Measurements from ENCODE around the gene ARSI. TPM values are rescaled to one million over a fixed set of nuclear protein-coding genes. Genes with fewer than 3 reads are reported as not detected.

The ARSI gene
- total RNA-seq, 1 donor from 2014 or later, result not detected

- H3K9me3 Mint-ChIP-seq, result no peaks in the 10 kb centered on the region
- H3K4me1 Mint-ChIP-seq, result no peaks in the 10 kb centered on the region
- DNase-seq, result no peak
- H3K27ac Mint-ChIP-seq, result no peak overlapping the region
- intact Hi-C loops (cut with micrococcal nuclease), result no loop called here
- H3K27me3 Mint-ChIP-seq, result peaks cover 11% of the 10 kb centered on the region
- H3K36me3 Mint-ChIP-seq (ENCODE audit: low read depth), result no peaks in the 10 kb centered on the region
- ChIA-PET POLR2A (no interaction called here), CTCF (no interaction called here)
- no peak for ATAC-seq (ENCODE audit: low read depth)
- no peak overlapping the region for H3K4me3 Mint-ChIP-seq
- no peak for TF ChIP-seq CTCF (IDR thresholded peaks at IDR 0.05)
Observed at GRCh38 chr5:150319484-150319790, 16.7 kb upstream of the ARSI start.

- H3K36me3 Mint-ChIP-seq (ENCODE audit: low read depth), result no peaks in the 10 kb centered on the region
- TF ChIP-seq CTCF (IDR thresholded peaks at IDR 0.05), result no peak
- ChIA-PET POLR2A (no interaction called here), CTCF (no interaction called here)
- H3K4me1 Mint-ChIP-seq, result no peaks in the 10 kb centered on the region
- no peak for ATAC-seq (ENCODE audit: low read depth)
- intact Hi-C loops (cut with micrococcal nuclease), result no loop called here
- no peak for DNase-seq
- no peak overlapping the region for H3K27ac Mint-ChIP-seq
- H3K4me3 Mint-ChIP-seq, result no peak overlapping the region
- H3K27me3 Mint-ChIP-seq, result peaks cover 12% of the 10 kb centered on the region
- H3K9me3 Mint-ChIP-seq, result no peaks in the 10 kb centered on the region
Observed at GRCh38 chr5:150318613-150319483, 16.1 kb upstream of the ARSI start.

GRCh38 chr5:150317048-150318003, 14.6 kb upstream of the ARSI start:
- H3K27ac Mint-ChIP-seq, result no peak overlapping the region
- intact Hi-C loops (cut with micrococcal nuclease), result no loop called here
- ATAC-seq (ENCODE audit: low read depth) (no peak), DNase-seq (no peak)
- H3K4me1 Mint-ChIP-seq, result no peaks in the 10 kb centered on the region
- H3K27me3 Mint-ChIP-seq, result peaks cover 12% of the 10 kb centered on the region
- H3K9me3 Mint-ChIP-seq, result no peaks in the 10 kb centered on the region
- ChIA-PET POLR2A (no interaction called here), CTCF (no interaction called here)
- no peaks in the 10 kb centered on the region for H3K36me3 Mint-ChIP-seq (ENCODE audit: low read depth)
- no peak for TF ChIP-seq CTCF (IDR thresholded peaks at IDR 0.05)
- H3K4me3 Mint-ChIP-seq, result no peak overlapping the region

- H3K9me3 Mint-ChIP-seq, result no peaks in the 10 kb centered on the region
- no peaks in the 10 kb centered on the region for H3K4me1 Mint-ChIP-seq
- peaks cover 12% of the 10 kb centered on the region for H3K27me3 Mint-ChIP-seq
- H3K4me3 Mint-ChIP-seq, result no peak overlapping the region
- intact Hi-C loops (cut with micrococcal nuclease), result no loop called here
- DNase-seq (no peak), ATAC-seq (ENCODE audit: low read depth) (no peak)
- H3K27ac Mint-ChIP-seq, result no peak overlapping the region
- H3K36me3 Mint-ChIP-seq (ENCODE audit: low read depth), result no peaks in the 10 kb centered on the region
- ChIA-PET POLR2A (no interaction called here), CTCF (no interaction called here)
- TF ChIP-seq CTCF (IDR thresholded peaks at IDR 0.05), result no peak
Observed at GRCh38 chr5:150316320-150316719, 13.6 kb upstream of the ARSI start.

GRCh38 chr5:150315245-150315644, 12.5 kb upstream of the ARSI start:
- Mint-ChIP-seq H3K36me3 (ENCODE audit: low read depth) (no peaks in the 10 kb centered on the region), H3K9me3 (no peaks in the 10 kb centered on the region), H3K4me1 (no peaks in the 10 kb centered on the region), H3K4me3 (no peak overlapping the region), H3K27ac (no peak overlapping the region), H3K27me3 (peaks cover 16% of the 10 kb centered on the region)
- intact Hi-C loops (cut with micrococcal nuclease), result no loop called here
- no peak for ATAC-seq (ENCODE audit: low read depth)
- TF ChIP-seq CTCF (IDR thresholded peaks at IDR 0.05), result no peak
- ChIA-PET POLR2A (interaction anchor here (0.7 kb wide), 1 partner anchor 13 kb away, joined by 7 read pairs; no protein-coding TSS in a partner anchor), CTCF (no interaction called here)
- DNase-seq, result no peak
